Measurements from ENCODE around the gene LUC7L2. TPM values are rescaled to one million over a fixed set of nuclear protein-coding genes. Genes with fewer than 3 reads are reported as not detected.
"Not testable (repeated sequence)": the region's sequence is repeated elsewhere in the genome, so short reads cannot be mapped to it uniquely, and the experiment has no call there.

Gene LUC7L2
- total RNA-seq, 1 donor from 2014 or later: 90.0 TPM

- no peak for TF ChIP-seq CTCF (conservative IDR thresholded peaks at IDR 0.05)
- DNase-seq (ENCODE audit: extremely low spot score, unreplicated experiment): no peak
- Mint-ChIP-seq H3K9me3 (no peaks in the 10 kb centered on the region), H3K4me3 (no peak overlapping the region), H3K27ac (peak overlapping the region; percentile 61), H3K4me1 (ENCODE audit: unreplicated experiment) (peaks cover 16% of the 10 kb centered on the region), H3K36me3 (no peaks in the 10 kb centered on the region), H3K27me3 (no peaks in the 10 kb centered on the region)
Observed at GRCh38 chr7:139455789-139456188, 96.1 kb downstream of the LUC7L2 start.

GRCh38 chr7:139456511-139456910 lies 96.8 kb downstream of the LUC7L2 start:
- no peaks in the 10 kb centered on the region for H3K36me3 Mint-ChIP-seq
- peaks cover 16% of the 10 kb centered on the region for H3K4me1 Mint-ChIP-seq (ENCODE audit: unreplicated experiment)
- no peak for DNase-seq (ENCODE audit: extremely low spot score, unreplicated experiment)
- peak overlapping the region; percentile 76 for H3K27ac Mint-ChIP-seq
- H3K9me3 Mint-ChIP-seq: no peaks in the 10 kb centered on the region
- no peaks in the 10 kb centered on the region for H3K27me3 Mint-ChIP-seq
- no peak overlapping the region for H3K4me3 Mint-ChIP-seq
- TF ChIP-seq CTCF (conservative IDR thresholded peaks at IDR 0.05): no peak

- DNase-seq (ENCODE audit: extremely low spot score, unreplicated experiment): no peak
- Mint-ChIP-seq H3K27ac (peak overlapping the region; percentile 76), H3K36me3 (no peaks in the 10 kb centered on the region), H3K9me3 (no peaks in the 10 kb centered on the region), H3K4me1 (ENCODE audit: unreplicated experiment) (peaks cover 16% of the 10 kb centered on the region), H3K4me3 (no peak overlapping the region), H3K27me3 (no peaks in the 10 kb centered on the region)
- no peak for TF ChIP-seq CTCF (conservative IDR thresholded peaks at IDR 0.05)
Observed at GRCh38 chr7:139457153-139457946, 97.7 kb downstream of the LUC7L2 start.

GRCh38 chr7:139463421-139463820 lies 103.7 kb downstream of the LUC7L2 start:
- H3K4me3 Mint-ChIP-seq; H3K36me3 Mint-ChIP-seq; H3K27ac Mint-ChIP-seq; H3K9me3 Mint-ChIP-seq; DNase-seq (ENCODE audit: extremely low spot score, unreplicated experiment); H3K27me3 Mint-ChIP-seq: not testable (repeated sequence)
- peaks cover 17% of the 10 kb centered on the region for H3K4me1 Mint-ChIP-seq (ENCODE audit: unreplicated experiment)

- not testable (repeated sequence) for H3K27me3 Mint-ChIP-seq; H3K4me3 Mint-ChIP-seq; DNase-seq (ENCODE audit: extremely low spot score, unreplicated experiment); H3K9me3 Mint-ChIP-seq; H3K36me3 Mint-ChIP-seq; H3K27ac Mint-ChIP-seq
- peaks cover 10% of the 10 kb centered on the region for H3K4me1 Mint-ChIP-seq (ENCODE audit: unreplicated experiment)
Observed at GRCh38 chr7:139464511-139464910, 104.8 kb downstream of the LUC7L2 start.

- not testable (repeated sequence) for H3K36me3 Mint-ChIP-seq
Observed at GRCh38 chr7:139465072-139465471, 105.4 kb downstream of the LUC7L2 start.

GRCh38 chr7:139467729-139468128 lies 108.0 kb downstream of the LUC7L2 start:
- not testable (repeated sequence) for H3K27me3 Mint-ChIP-seq; H3K9me3 Mint-ChIP-seq; H3K36me3 Mint-ChIP-seq; DNase-seq (ENCODE audit: extremely low spot score, unreplicated experiment)
- peak overlapping the region; percentile 57 for H3K4me3 Mint-ChIP-seq
- H3K27ac Mint-ChIP-seq: peak overlapping the region; percentile 85
- peaks cover 10% of the 10 kb centered on the region for H3K4me1 Mint-ChIP-seq (ENCODE audit: unreplicated experiment)

More at GRCh38 chr7:139465072-139465471, 105.4 kb downstream of the LUC7L2 start:
- H3K27ac Mint-ChIP-seq; H3K27me3 Mint-ChIP-seq; H3K9me3 Mint-ChIP-seq; H3K4me3 Mint-ChIP-seq; DNase-seq (ENCODE audit: extremely low spot score, unreplicated experiment): not testable (repeated sequence)
- H3K4me1 Mint-ChIP-seq (ENCODE audit: unreplicated experiment): peaks cover 10% of the 10 kb centered on the region

GRCh38 chr7:139468281-139468680 lies 108.6 kb downstream of the LUC7L2 start:
- not testable (repeated sequence) for H3K36me3 Mint-ChIP-seq; H3K4me3 Mint-ChIP-seq; DNase-seq (ENCODE audit: extremely low spot score, unreplicated experiment); H3K27me3 Mint-ChIP-seq; H3K9me3 Mint-ChIP-seq
- peak overlapping the region; percentile 85 for H3K27ac Mint-ChIP-seq
- H3K4me1 Mint-ChIP-seq (ENCODE audit: unreplicated experiment): peaks cover 10% of the 10 kb centered on the region

Data from type B pancreatic cell (in vitro differentiated cells).